HG03108 (cell line): ENCODE results near the gene TRIM6.

Source experiments
- ATAC-seq: cut with Tn5 transposase; IDR thresholded peaks from one replicate; pipeline ENCODE4 v1.9.1; 2021; ENCODE audit warnings: moderate library complexity; ENCODE audit not compliant: unreplicated experiment

Gene TRIM6

DNA sequence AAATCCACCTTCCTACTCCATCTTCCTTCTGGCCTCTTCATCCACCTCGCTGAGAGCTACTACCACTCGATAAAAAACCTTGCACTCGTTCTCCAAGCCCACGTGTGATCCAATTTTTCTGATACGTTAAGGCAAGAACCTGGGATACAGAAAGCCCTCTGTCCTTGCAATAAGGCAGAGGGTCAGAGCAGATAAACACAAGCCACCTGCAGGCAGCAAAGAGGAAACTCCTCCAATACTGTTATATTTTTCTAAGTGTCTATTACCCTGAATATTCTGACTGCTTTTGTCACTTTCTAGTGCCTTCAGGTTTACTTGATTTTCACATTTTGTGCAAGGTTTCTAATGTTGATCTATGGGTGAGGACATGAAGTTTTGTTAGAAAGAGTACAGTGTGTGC, 61.9 kb downstream of the TRIM6 start:
- no peak for ATAC-seq
